GM21737 (cell line): ENCODE measurements around the gene APLN.

ENCODE experiments used
- ATAC-seq: cut with Tn5 transposase; IDR thresholded peaks from one replicate; pipeline ENCODE4 v1.9.1; 2021; ENCODE audit warnings: mild to moderate bottlenecking, moderate library complexity; ENCODE audit not compliant: unreplicated experiment

The APLN gene, protein sequence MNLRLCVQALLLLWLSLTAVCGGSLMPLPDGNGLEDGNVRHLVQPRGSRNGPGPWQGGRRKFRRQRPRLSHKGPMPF

GRCh38 chrX:129654652-129655546, at the start of gene APLN:
APLN (minus strand) TSS chrX:129654956; CDS start chrX:129654630, 326 bp downstream.
- ATAC-seq, result peak; percentile 41

DNA sequence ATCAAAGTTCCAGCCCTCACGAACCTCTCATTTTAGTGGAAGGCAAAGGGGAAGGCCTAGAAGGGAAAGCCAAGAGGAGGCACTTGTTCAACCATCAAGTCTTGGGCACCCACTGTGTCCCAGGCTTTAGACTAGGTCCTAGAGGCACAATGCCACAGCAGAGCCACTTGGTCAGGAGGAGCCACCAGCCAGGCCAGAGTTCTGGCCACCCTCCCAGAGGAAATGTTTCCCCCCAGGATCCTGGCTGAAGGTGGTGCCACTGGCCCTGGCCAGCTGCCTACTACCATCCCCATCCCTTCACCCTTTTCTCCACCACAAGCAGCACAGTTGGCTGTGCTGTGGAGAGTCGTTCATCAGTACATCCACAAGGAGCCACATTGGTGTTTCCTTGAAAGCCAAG, 49.7 kb upstream of the APLN start:
- no peak for ATAC-seq

GRCh38 chrX:129701624-129702069, 46.9 kb upstream of the APLN start:
- ATAC-seq, result no peak

DNA sequence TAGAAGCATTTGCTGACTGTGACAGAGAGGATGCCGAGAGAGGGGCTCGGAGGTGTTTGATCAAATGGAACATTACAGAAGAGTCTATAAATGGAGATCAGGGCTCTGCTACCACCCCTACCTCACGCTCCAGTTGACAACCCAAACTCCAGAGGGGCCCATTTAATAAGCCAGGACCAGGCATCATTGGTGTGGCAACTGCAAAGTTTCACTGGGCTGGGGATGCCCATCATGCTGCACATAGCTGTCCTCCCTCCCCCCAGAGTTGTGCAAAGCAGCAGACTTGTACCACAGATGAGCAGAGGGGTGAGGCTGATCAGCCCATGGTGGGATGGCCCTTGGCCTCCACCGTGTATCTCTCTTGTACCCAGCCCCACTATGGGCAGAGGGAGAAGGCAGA, 45.8 kb upstream of the APLN start:
- no peak for ATAC-seq

DNA sequence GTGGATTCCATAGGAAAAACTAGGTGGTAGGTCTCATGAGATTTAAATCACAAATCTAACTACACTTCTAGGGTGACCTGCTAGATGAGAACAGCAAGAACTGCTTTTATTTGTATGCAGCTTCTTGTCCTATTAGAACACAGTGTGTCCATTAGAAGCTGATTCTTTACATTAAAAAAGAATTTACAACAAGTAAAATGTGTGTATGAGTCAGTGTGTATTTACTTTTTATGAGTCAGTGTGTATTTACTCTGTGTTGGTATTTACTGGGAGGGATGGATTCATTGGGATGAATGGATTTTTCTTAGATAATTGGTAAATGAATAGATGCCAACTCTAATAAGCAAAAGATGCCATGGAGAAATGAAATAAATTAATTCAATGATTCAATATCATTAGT, 43.4 kb upstream of the APLN start:
- no peak for ATAC-seq

DNA sequence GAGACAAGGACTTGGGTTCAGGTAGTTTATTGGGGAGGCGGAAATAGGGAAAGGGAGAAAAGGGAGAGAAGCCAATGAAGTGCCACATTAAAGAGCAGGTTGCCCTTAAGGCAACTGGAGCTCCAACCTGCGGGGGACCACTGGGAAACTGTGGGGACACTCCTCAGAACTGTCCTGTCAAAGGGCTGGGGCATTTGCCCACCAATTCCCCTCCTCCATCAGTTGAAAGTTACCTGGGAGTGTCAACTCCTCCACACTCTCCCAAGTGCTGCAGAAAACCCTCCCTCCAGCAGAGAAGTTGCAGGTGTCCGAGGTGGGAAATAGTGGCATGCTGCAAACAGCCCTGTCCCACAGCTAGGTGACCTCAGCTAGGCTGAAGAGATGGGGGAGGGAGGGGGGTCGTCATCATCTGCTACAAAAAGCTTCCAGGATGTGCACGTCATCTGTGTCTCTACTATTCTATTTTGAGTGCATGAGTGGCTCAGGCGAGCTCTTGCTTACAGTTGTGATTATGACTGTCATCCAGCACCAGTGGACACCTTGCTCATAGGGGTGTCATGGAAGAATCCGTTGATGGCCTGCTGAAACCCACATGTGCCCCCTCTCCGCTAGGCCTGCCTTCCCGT, 42.6 kb upstream of the APLN start:
- ATAC-seq, result no peak

GRCh38 chrX:129696463-129697155, 41.9 kb upstream of the APLN start:
- no peak for ATAC-seq

DNA sequence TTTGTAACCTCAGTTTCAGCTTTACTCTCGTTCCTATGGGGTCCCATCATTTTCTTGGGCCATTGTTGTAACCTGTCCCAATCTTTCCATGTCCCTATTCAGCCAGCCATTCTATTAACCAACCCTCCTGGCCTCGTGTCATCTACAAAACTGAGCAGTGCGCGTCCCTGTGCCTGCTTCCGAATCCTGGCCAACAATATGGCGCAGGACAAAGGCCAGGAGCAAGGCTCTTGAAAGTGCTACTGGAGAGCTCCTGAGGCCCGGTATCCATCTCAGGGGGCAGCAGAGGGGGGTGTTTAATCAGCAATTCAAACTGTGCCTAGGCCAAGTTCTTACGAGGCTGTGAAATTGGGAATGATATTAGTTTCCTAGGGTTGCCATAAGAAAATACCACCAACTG, 41.2 kb upstream of the APLN start:
- ATAC-seq, result no peak

GRCh38 chrX:129695535-129695934, 40.8 kb upstream of the APLN start:
- no peak for ATAC-seq

DNA sequence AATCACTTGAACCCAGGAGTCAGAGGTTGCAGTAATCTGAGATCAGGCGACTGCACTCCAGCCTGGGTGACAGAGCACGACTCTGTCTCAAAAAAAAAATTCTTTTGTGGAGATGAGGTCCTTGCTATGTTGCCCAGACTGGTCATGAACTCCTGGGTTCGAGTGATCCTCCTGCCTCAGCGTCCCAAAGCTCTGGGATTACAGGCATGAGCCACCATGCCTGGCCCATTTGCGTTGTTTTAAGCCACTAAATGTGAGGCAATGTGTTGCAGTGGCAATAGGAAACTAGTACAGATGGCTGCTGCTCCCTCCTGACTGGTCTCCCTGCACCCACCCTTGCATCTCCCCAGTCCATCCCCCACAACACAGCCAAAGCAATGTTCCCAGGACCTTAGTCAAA, 40.0 kb upstream of the APLN start:
- ATAC-seq, result no peak

DNA sequence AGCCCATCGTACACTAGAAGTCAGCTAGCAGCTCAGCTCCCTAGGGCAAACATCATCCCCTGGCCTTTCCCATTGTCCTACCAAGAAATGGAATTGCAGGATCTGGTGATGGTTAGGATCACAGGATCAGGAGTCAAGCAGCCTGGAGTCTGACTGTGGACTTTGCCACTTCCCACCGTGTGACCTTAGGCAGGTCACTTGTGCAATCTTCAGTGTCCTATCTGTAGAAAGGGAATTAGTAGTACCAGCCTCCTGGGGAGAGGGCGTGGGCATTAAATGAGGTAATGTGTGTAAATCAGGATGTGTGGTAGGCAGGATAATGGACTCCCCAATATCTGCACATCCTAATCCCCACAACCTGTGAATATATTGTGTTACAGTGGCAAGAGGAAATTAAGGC, 38.6 kb upstream of the APLN start:
- ATAC-seq, result no peak

DNA sequence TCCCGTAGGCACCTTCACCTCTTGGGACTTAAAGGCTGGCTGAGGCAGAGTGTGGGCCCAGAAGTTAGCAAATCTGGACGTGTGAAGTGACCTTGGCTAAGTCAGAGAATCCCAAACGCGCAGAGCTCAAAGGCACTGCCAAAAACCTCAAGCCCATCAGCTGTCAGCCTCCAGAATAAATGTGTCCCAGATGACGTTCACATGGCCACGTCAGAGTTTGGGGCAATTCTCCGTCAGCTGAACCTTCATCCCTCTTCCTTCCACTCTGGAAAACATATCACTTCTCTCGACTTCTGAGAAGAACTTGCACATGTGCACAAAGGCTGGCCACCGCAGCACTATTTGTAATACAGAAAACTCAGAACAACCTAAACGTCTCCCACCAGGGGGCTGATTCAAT, 35.7 kb upstream of the APLN start:
- no peak for ATAC-seq

DNA sequence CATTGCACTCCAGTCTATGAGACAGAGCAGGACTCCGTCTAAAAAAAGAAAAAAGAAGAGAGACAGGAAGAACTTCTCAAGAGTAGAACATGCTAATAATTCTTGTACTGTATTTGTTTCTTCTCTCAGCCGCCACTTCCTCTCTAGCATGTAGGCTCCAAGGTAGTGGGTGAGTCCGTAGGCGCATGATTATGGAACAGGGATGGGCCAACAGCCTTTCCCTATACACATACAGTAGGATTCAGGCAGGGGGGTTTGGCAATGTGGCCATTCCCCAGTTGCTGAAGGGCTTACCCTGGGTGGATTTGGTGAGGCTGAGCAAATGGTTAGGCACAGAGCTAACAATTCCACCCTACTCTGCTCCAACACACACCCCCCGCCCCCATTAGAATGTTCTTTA, 35.0 kb upstream of the APLN start:
- ATAC-seq, result no peak

DNA sequence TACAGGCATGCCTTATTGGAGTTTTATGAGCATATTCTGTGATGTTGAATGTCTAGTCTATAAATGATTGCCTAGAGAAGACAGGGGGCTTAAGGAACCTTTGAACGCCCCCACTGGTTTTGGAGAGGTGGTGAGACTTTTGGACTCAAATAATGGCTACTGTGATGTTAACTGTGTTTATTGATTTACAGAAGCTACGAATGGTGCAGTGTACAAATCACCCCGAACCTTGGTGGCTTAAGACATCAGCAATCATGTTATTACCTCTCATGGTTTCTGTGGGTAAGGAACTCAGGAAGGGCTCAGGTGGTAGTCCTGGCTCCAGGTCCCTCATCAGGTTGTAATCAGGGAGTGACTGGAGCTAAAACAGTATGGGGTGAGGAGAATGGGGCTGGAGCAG, 33.3 kb upstream of the APLN start:
- no peak for ATAC-seq

- no peak for ATAC-seq
Measured at GRCh38 chrX:129686422-129686948, 31.7 kb upstream of the APLN start.

GRCh38 chrX:129682979-129683378, 28.2 kb upstream of the APLN start:
- ATAC-seq, result no peak

DNA sequence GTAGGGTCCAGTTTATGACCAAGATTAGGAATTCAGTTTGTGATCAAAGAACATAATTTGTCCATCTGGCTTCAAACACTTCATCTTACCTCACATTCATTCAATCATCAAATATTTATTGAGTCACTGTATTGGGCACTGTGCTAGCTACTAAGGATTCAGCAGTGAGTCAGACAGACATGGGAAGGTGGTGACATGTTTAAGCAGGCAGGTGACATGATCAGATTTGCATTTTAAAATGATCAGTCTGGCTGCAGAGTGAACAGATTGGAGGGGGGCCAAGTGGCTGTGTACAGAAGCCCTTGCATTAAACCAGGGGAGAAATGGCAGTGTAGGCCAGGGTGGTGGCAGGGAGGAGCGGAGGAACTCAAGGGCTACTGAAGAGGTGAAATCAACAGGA, 25.1 kb upstream of the APLN start:
- ATAC-seq, result no peak

- no peak for ATAC-seq
Measured at GRCh38 chrX:129678614-129679195, 23.9 kb upstream of the APLN start.

DNA sequence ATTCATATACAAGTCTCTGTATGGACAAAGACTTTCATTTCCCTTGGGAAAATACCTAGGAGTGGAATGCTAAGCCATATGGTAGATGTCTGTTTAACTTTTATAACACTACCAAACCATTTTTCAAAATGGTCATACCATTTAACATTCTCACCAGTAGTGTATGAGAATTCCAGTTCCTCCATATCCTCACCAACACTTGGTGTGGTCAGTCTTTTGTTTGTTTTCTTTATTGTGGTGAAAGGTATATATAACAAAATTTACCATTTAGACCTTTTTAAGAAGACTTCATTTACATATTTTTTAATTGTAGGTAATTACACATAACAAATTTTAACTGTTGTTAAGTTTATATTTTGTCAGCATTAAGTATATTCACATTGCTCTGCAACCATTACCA, 12.7 kb upstream of the APLN start:
- no peak for ATAC-seq

DNA sequence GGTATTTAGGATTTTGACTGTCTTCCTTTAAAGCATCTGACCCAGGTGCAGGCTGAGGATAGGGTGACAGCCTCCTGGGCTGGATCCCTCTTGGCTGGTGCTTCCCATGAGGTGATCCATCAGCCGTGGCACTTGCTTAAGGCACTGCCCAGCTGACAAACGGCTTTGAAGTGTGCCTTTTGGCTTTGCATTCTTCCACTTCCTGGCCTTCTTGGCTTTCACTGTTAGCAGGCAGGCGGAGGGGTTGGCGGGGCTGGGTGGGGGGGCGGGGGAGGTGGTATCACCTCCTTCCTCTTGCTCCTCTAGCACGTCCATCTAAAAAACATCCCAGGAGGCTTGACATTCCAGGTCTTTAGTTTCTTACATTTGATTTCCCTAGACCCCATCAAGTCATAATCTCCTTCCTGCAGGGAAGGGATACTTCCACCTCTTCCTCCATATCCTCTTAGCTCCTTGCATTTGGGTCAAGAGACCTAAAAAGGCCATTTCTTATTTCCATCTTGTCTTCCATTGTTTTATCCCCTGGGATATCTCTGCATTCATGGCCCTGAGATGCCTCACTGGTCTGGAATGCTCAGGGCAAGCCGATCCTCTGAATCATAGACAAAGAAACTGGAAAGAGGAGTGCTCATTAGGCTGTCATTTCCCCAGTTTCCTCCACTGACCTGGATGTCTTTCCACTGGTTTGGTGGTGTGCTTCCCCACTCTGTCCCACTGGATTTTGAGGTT, 11.3 kb upstream of the APLN start:
- ATAC-seq, result no peak
